ENCODE data around the gene CES4A. TPM values are rescaled to one million over a fixed set of nuclear protein-coding genes. Genes with fewer than 3 reads are reported as not detected.

CES4A gene
- total RNA-seq, 2 donors from 2014 or later, result 10.9 to 16.5 TPM

DNA sequence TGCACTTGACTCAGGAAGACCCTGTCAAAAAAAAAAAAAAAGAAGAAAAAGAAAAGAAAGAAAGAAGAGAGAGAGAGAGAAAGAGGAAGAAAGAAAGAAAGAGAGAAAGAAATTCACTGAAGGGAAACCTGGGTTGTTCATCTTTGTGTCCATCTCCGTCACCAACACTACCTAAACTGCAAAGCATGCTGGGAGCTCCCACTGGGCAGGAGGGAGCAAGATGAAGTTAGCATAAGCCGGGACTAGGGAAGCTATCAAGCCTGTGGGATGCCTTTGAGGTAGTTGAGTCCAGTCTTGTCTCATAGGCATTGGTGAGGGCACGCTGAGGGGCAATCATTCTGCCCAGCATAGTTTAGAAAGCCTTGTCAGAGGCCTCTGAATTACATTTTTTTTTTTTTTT lies 32.9 kb downstream of the CES4A start:
- Histone ChIP-seq H3K9me3 (no peaks in the 10 kb centered on the region), H3K27me3 (no peaks in the 10 kb centered on the region), H3K4me1 (peaks cover 16% of the 10 kb centered on the region), H3K36me3 (replicated peaks in 1 of 2; ENCODE audit: insufficient read depth in 1 of 2, low read depth in 2 of 2) (no peaks in the 10 kb centered on the region), H3K27ac (no peak overlapping the region), H3K4me3 (no peak overlapping the region)
- DNase-seq (no peak), ATAC-seq (no peak)
- intact Hi-C loops (cut with DNase I), result no loop called here
- WGBS, 2 donors, result 80% methylated on average over 3 of the region's 3 CpGs
- TF ChIP-seq, protein P1, sequence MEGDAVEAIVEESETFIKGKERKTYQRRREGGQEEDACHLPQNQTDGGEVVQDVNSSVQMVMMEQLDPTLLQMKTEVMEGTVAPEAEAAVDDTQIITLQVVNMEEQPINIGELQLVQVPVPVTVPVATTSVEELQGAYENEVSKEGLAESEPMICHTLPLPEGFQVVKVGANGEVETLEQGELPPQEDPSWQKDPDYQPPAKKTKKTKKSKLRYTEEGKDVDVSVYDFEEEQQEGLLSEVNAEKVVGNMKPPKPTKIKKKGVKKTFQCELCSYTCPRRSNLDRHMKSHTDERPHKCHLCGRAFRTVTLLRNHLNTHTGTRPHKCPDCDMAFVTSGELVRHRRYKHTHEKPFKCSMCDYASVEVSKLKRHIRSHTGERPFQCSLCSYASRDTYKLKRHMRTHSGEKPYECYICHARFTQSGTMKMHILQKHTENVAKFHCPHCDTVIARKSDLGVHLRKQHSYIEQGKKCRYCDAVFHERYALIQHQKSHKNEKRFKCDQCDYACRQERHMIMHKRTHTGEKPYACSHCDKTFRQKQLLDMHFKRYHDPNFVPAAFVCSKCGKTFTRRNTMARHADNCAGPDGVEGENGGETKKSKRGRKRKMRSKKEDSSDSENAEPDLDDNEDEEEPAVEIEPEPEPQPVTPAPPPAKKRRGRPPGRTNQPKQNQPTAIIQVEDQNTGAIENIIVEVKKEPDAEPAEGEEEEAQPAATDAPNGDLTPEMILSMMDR (IDR thresholded peaks at IDR 0.05), result no peak
- no peak for TF ChIP-seq POLR2A (IDR thresholded peaks at IDR 0.05)

DNA sequence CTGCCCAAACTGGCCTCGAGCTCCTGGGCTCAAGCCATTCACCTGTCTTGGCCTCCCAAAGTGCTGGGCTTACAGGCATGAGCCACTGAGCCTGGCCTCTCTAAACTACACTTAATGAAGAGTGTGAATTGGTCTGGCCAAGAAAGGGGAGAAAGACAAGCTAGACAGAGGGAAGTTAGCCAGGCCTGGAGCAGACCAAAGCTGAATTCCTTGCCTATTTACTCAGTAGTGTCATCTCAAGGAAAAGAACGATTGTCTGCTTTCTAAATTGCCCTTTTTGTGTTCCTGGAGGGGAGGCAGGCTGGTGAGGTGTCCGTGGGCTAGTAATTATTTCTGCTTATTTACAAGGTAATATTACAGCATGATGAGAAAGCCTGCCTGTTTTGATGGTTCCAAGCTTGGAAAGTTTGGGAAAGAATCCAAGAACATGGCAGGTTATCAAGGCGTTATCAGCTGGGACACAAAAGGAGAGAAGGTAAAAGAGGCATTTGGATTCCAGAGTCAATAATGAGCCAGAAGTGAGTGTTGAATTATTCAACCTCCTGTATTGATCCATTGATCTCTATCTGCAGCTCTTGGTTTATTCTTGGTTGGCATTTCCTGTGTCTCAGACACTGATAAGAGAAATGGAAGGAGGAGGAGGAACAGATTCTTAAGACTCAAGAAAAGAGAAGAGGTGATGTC lies 34.3 kb downstream of the CES4A start:
- Histone ChIP-seq H3K4me1 (peaks cover 16% of the 10 kb centered on the region), H3K27ac (peak overlapping the region in 1 of 4 donors; percentile 19), H3K36me3 (replicated peaks in 1 of 2; ENCODE audit: insufficient read depth in 1 of 2, low read depth in 2 of 2) (no peaks in the 10 kb centered on the region), H3K27me3 (no peaks in the 10 kb centered on the region), H3K9me3 (no peaks in the 10 kb centered on the region), H3K4me3 (no peak overlapping the region)
- WGBS, 2 donors, result 28 to 29% methylated on average over 4 of the region's 4 CpGs
- peak in 1 of 4 donors; percentile 5 for DNase-seq
- TF ChIP-seq POLR2A (IDR thresholded peaks at IDR 0.05), result no peak
- TF ChIP-seq, protein P1 (IDR thresholded peaks at IDR 0.05), result no peak
- intact Hi-C loops (cut with DNase I), result no loop called here
- peak; percentile 22 for ATAC-seq

DNA sequence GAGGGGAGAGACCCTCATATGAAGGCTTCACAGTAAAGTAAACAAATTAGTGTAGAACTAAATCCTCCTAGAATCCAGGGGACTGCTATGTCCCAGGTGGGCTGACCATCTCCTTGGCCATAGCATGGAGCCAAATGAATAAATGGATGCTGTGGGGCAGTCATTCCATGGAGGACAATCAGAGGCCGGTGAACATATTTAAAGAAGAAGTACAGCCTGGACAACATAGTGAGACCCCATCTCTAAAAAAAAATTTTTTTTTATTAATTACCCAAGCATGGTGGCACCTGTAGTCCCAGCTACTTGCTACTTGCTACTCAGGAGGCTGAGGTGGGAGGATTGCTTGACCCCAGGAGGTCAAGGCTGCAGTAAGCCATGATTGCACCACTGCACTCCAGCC lies 35.3 kb downstream of the CES4A start:
- intact Hi-C loops (cut with DNase I), result no loop called here

DNA sequence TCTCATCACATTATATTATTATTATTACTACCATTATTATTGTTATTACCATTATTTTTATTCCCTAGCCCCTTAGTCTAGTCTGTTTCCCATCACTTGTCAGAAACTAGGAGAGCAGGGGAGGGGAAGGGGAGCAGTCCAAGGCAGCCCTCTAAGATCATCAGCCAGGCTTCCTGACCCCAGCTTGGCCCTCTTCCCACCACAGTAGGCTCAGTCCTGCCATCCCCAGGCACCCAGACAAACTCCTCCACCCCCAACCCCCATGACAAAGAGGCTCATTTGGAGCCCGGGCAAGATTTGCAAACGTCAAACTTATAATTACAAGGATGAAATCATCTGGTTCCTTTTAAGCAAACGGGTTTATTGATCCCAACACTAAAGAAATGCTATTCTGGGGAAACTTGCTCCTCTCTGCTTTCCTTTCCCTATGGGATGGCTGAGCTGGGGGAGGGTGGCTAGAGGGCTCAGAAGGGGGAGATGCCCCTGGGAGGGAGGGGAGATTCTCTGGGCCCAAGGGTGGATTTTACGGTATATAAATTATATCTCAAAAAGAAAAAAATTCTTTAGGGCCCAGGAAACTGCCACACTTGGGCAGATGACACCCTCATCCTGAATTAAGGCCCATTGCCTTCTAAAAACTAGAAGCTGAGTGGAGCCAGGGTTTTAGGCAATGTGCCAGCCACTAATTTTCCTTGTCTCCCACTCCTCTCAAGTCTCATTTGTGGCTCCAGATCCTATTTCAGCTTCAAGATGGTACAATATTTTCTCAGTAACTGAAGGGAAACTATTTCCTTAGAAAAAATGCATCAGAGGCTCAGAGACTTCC lies 36.2 kb downstream of the CES4A start:
- Histone ChIP-seq H3K36me3 (replicated peaks in 1 of 2; ENCODE audit: insufficient read depth in 1 of 2, low read depth in 2 of 2) (no peaks in the 10 kb centered on the region), H3K27ac (no peak overlapping the region), H3K9me3 (no peaks in the 10 kb centered on the region), H3K4me1 (peaks cover 23% of the 10 kb centered on the region), H3K4me3 (no peak overlapping the region), H3K27me3 (no peaks in the 10 kb centered on the region)
- DNase-seq, result peak in 1 of 4 donors; percentile 9
- TF ChIP-seq, protein P1 (IDR thresholded peaks at IDR 0.05), result no peak
- no peak for TF ChIP-seq POLR2A (IDR thresholded peaks at IDR 0.05)
- ATAC-seq, result no peak
- intact Hi-C loops (cut with DNase I), result loop anchor here (5.0 kb wide), 1 partner anchor 78 kb away; no protein-coding TSS in a partner anchor
- WGBS, 2 donors, result 62% methylated on average over 4 of the region's 4 CpGs

More for the DNA sequence above, 35.3 kb downstream of the CES4A start:
- Histone ChIP-seq H3K27ac (no peak overlapping the region), H3K27me3 (no peaks in the 10 kb centered on the region), H3K9me3 (no peaks in the 10 kb centered on the region), H3K4me3 (no peak overlapping the region), H3K36me3 (replicated peaks in 1 of 2; ENCODE audit: insufficient read depth in 1 of 2, low read depth in 2 of 2) (no peaks in the 10 kb centered on the region), H3K4me1 (peaks cover 23% of the 10 kb centered on the region)
- ATAC-seq (no peak), DNase-seq (peak in 1 of 4 donors; percentile 2)
- TF ChIP-seq, protein P1 (IDR thresholded peaks at IDR 0.05), result no peak
- TF ChIP-seq POLR2A (IDR thresholded peaks at IDR 0.05), result no peak
- 83 to 95% methylated on average over 1 of the region's 1 CpG for WGBS, 2 donors
